Right cardiac atrium (tissue), 5 donors: ENCODE data around the gene TVP23C. TPM values are rescaled to one million over a fixed set of nuclear protein-coding genes. Genes with fewer than 3 reads are reported as not detected.
A peak's percentile ranks its signal among the peaks of the same experiment; 100 is the strongest.
"Not testable (repeated sequence)": the region's sequence is repeated elsewhere in the genome, so short reads cannot be mapped to it uniquely, and the experiment has no call there.

Source experiments
- ATAC-seq, 2 donors: fragments of 200-7000 bp; cut with Tn5 transposase; one replicate each; pipeline versions ENCODE4 v1.8.0 to v1.9.1; 2020; ENCODE audit warnings: moderate library complexity in 2 of 2, mild to moderate bottlenecking in 1 of 2
- DNase-seq, 3 donors: peaks; one replicate each; pipeline ENCODE4 v3.0.0-alpha.2; 2020
- H3K27ac ChIP-seq: one replicate; pipeline ENCODE4 v1.5.1; 2013; ENCODE audit warnings: mild to moderate bottlenecking, low read length, control low read depth, moderate library complexity
- H3K27me3 ChIP-seq: one replicate; pipeline ENCODE4 v1.6.1; 2013; ENCODE audit not compliant: control insufficient read depth, insufficient read depth
- H3K4me1 ChIP-seq: one replicate; pipeline ENCODE4 v1.6.1; 2013; ENCODE audit warnings: low read length; ENCODE audit not compliant: control insufficient read depth, insufficient read depth
- H3K4me3 ChIP-seq: one replicate; pipeline ENCODE4 v1.5.1; 2013; ENCODE audit warnings: low read length, control low read depth
- H3K9me3 ChIP-seq: one replicate; pipeline ENCODE4 v1.6.1; 2013; ENCODE audit warnings: low read length; ENCODE audit not compliant: control insufficient read depth
- WGBS: extraction: QIAGEN DNeasy Blood & Tissue Kit; methylation state at CpG from one replicate; pipeline ENCODE4 v1.1.7; 2013; 5-methylcytosine and 5-hydroxymethylcytosine counted together
- intact Hi-C, 4 donors: fragments of 100-400 bp; cut with DNase I; formaldehyde crosslinking; loops; one replicate each; pipeline versions ENCODE4 v1.11.0 to v1.14.0; 2022 to 2023
- long read RNA-seq, 4 donors: library from polyadenylated mRNA; unstranded; transcript quantifications; one replicate each; pipeline ENCODE4 v2.0.0, GENCODE V29; 2020 to 2021
- polyA plus RNA-seq: library from polyadenylated mRNA; stranded (reverse); fragments of 200-250 nt; gene quantifications from one replicate; pipeline ENCODE4 v1.2.3, GENCODE V29; 2013
- total RNA-seq, 4 donors: library from RNA; stranded (reverse); fragmentation: NEBNext Ultra II Directional; extraction: Animal tissue kit (Norgen Biotek cat#: 25700); gene quantifications; one replicate each; pipeline ENCODE4 v1.2.1, GENCODE V29; 2021
- donor health status: healthy with polysubstance abuse.
- donor health status: DM: no; HTN: yes; CAD: no.
- donor health status: DM: no; HTN: no; CAD: no.
- donor health status: DM: no; HTN: yes; CAD: no; lungs with severe emphysema.
- donor health status: DM: yes; HTN: yes; CAD: no.

Gene TVP23C
- total RNA-seq (1 to 10 TPM; 5.4 to 9.0 (median 6.8) TPM), polyA plus RNA-seq (3.5 TPM)
- long read RNA-seq, donor 1, partial matches to known transcripts: 0 of 1 reads
- long read RNA-seq, donor 1, other reads (novel, unspliced or antisense): 1 of 1 reads
- long read RNA-seq, donor 2: 0 reads
- long read RNA-seq, donor 3, partial matches to known transcripts: 0 of 1 reads
- long read RNA-seq, donor 3, other reads (novel, unspliced or antisense): 1 of 1 reads
- long read RNA-seq, donor 4: 0 reads

GRCh38 chr17:15563375-15563857 is at the start of gene TVP23C:
TVP23C (minus strand) TSS chr17:15563483; CDS start chr17:15563448, 35 bp downstream.
- DNase-seq (peak; percentile 77 to 91 (median 88)), ATAC-seq (peak; percentile 90 to 92)
- peak within 1 kb of the TSS; percentile 74 for H3K4me3 ChIP-seq
- intact Hi-C loops, H3K9me3 ChIP-seq, H3K4me1 ChIP-seq, H3K27me3 ChIP-seq: not testable (repeated sequence)
- H3K27ac ChIP-seq: peak within 1 kb of the TSS; percentile 42
- under 1% methylated on average over 45 of the region's 46 CpGs for WGBS

GRCh38 chr17:15592960-15593359 is 29.7 kb upstream of the TVP23C start:
- H3K27me3 ChIP-seq, ATAC-seq, H3K4me3 ChIP-seq, H3K4me1 ChIP-seq, intact Hi-C loops, H3K9me3 ChIP-seq, H3K27ac ChIP-seq, DNase-seq: not testable (repeated sequence)
- WGBS: 90% methylated on average over 8 of the region's 8 CpGs

- WGBS: 67% methylated on average over 5 of the region's 5 CpGs
- not testable (repeated sequence) for H3K9me3 ChIP-seq
These were observed 28.7 kb upstream of the TVP23C start for GRCh38 chr17:15591986-15592385.

GRCh38 chr17:15590844-15591243 is 27.6 kb upstream of the TVP23C start:
- H3K27ac ChIP-seq, H3K9me3 ChIP-seq, H3K4me1 ChIP-seq, H3K27me3 ChIP-seq, DNase-seq, H3K4me3 ChIP-seq, intact Hi-C loops: not testable (repeated sequence)
- ATAC-seq: peak in 1 of 2 donors; percentile 26
- WGBS: 100% methylated on average over 1 of the region's 1 CpG

More at GRCh38 chr17:15591986-15592385, 28.7 kb upstream of the TVP23C start:
- H3K4me1 ChIP-seq, intact Hi-C loops, H3K4me3 ChIP-seq, H3K27me3 ChIP-seq, H3K27ac ChIP-seq, DNase-seq, ATAC-seq: not testable (repeated sequence)

- H3K4me3 ChIP-seq, H3K9me3 ChIP-seq, DNase-seq, H3K4me1 ChIP-seq, ATAC-seq, H3K27ac ChIP-seq, H3K27me3 ChIP-seq, intact Hi-C loops: not testable (repeated sequence)
- 77% methylated on average over 13 of the region's 17 CpGs for WGBS
These were observed 26.6 kb upstream of the TVP23C start for GRCh38 chr17:15589544-15590536.

- ATAC-seq, H3K4me3 ChIP-seq, intact Hi-C loops, H3K27me3 ChIP-seq, H3K4me1 ChIP-seq, H3K9me3 ChIP-seq, H3K27ac ChIP-seq, DNase-seq: not testable (repeated sequence)
- WGBS: 94% methylated on average over 8 of the region's 8 CpGs
These were observed 24.7 kb upstream of the TVP23C start for GRCh38 chr17:15588017-15588416.

- H3K4me1 ChIP-seq, DNase-seq, H3K9me3 ChIP-seq, H3K4me3 ChIP-seq, intact Hi-C loops, H3K27ac ChIP-seq, H3K27me3 ChIP-seq, ATAC-seq: not testable (repeated sequence)
- 85% methylated on average over 3 of the region's 5 CpGs for WGBS
These were observed 20.0 kb upstream of the TVP23C start for GRCh38 chr17:15583313-15583712.

GRCh38 chr17:15581462-15581861 is 18.2 kb upstream of the TVP23C start:
- H3K9me3 ChIP-seq: not testable (repeated sequence)

GRCh38 chr17:15576848-15577247 is 13.6 kb upstream of the TVP23C start:
- intact Hi-C loops, H3K9me3 ChIP-seq, DNase-seq, H3K4me3 ChIP-seq, ATAC-seq, H3K4me1 ChIP-seq, H3K27ac ChIP-seq, H3K27me3 ChIP-seq: not testable (repeated sequence)
- no CpG with 5 or more reads among the region's 1 CpG for WGBS

More at GRCh38 chr17:15581462-15581861, 18.2 kb upstream of the TVP23C start:
- H3K27me3 ChIP-seq, DNase-seq, H3K4me3 ChIP-seq, H3K27ac ChIP-seq, H3K4me1 ChIP-seq, ATAC-seq, intact Hi-C loops: not testable (repeated sequence)
- WGBS: 100% methylated on average over 3 of the region's 4 CpGs

GRCh38 chr17:15574660-15575059 is 11.4 kb upstream of the TVP23C start:
- H3K4me1 ChIP-seq, intact Hi-C loops, H3K4me3 ChIP-seq, H3K27ac ChIP-seq, H3K27me3 ChIP-seq, H3K9me3 ChIP-seq: not testable (repeated sequence)
- 63% methylated on average over 2 of the region's 5 CpGs for WGBS
- ATAC-seq: peak; percentile 75 to 87
- peak in 1 of 3 donors; percentile 16 for DNase-seq

GRCh38 chr17:15573870-15574269 is 10.6 kb upstream of the TVP23C start:
- H3K27me3 ChIP-seq, intact Hi-C loops, H3K9me3 ChIP-seq, H3K4me1 ChIP-seq, DNase-seq, H3K27ac ChIP-seq, ATAC-seq, H3K4me3 ChIP-seq: not testable (repeated sequence)
- 21% methylated on average over 4 of the region's 4 CpGs for WGBS
